Endothelial cell of umbilical vein (primary cell): ENCODE data around the gene TANGO2. TPM values are rescaled to one million over a fixed set of nuclear protein-coding genes. Genes with fewer than 3 reads are reported as not detected.

Experiments
- BruUV-seq: library from RNA; stranded (reverse); fragments of 400-500 nt; replicated peaks from 2 replicates; lab custom pipeline; 2021; lab: Mats Ljungman, UMichigan
- CTCF ChIA-PET: fragments of 300-600, 350-600 bp; sonication (Branson Sonifier 250); formaldehyde crosslinking; loops from one replicate; lab custom pipeline; 2021; ENCODE audit warnings: antibody characterized with exemption, inconsistent platforms; lab: Charles Lee
- POLR2A ChIA-PET: fragments of 300-600, 350-600 bp; sonication (Branson Sonifier 250); formaldehyde crosslinking; loops from one replicate; lab custom pipeline; 2021; ENCODE audit warnings: antibody characterized with exemption, inconsistent platforms; lab: Charles Lee
- DNase-seq: peaks from one replicate; pipeline ENCODE4 v3.0.0-alpha.2; 2011; ENCODE audit warnings: low read depth, low spot score
- FAIRE-seq: peaks from 2 replicates; lab custom pipeline; 2011; peaks lifted over from hg19 to GRCh38; lab: Jason Lieb, UNC
- H2AFZ ChIP-seq: 2 replicates; pipeline ENCODE4 v1.6.0; 2012; ENCODE audit warnings: low read depth, low read length, control low read depth, inconsistent platforms
- H3K27ac ChIP-seq: 2 replicates; pipeline ENCODE4 v1.5.1; 2011; ENCODE audit warnings: low read depth, mild to moderate bottlenecking, control low read depth, low read length, moderate library complexity; ENCODE audit not compliant: insufficient read depth
- H3K27me3 ChIP-seq, 2 experiments: 2 replicates each; pipeline versions ENCODE4 v1.6.0 to v1.6.1; 2011; ENCODE audit warnings: low read length in 2 of 2, mixed read lengths in 1 of 2; ENCODE audit not compliant: control insufficient read depth in 2 of 2, insufficient read depth in 2 of 2
- H3K36me3 ChIP-seq, 2 experiments: 2 replicates in 1 of 2; 3 replicates in 1 of 2; pipeline ENCODE4 v1.5.1; 2011; ENCODE audit warnings: low read length in 2 of 2, mild to moderate bottlenecking in 1 of 2, moderate library complexity in 1 of 2; ENCODE audit not compliant: control insufficient read depth in 2 of 2, insufficient read depth in 2 of 2; ENCODE audit errors: extremely low read depth in 1 of 2
- H3K4me1 ChIP-seq: 3 replicates; pipeline ENCODE4 v1.5.1; 2011; ENCODE audit warnings: mild to moderate bottlenecking, low read length; ENCODE audit not compliant: control insufficient read depth, insufficient read depth; ENCODE audit errors: extremely low read depth
- H3K4me2 ChIP-seq: 2 replicates; pipeline ENCODE4 v1.6.1; 2011; ENCODE audit warnings: low read length, control low read depth, mixed read lengths; ENCODE audit not compliant: insufficient read depth
- H3K4me3 ChIP-seq, 3 experiments: fragments of 200-600 bp in 1 of 3; sonication (generic), shearing (Covaris generic) in 1 of 3; replicated peaks in 1 of 3; 2 replicates each; pipeline ENCODE4 v1.5.1; 2011 to 2016; ENCODE audit warnings: control low read depth in 3 of 3, low read length in 3 of 3, mild to moderate bottlenecking in 2 of 3, inconsistent platforms in 1 of 3, low read depth in 1 of 3, moderate library complexity in 1 of 3; ENCODE audit not compliant: insufficient read depth in 1 of 3
- H3K79me2 ChIP-seq: 2 replicates; pipeline ENCODE4 v1.6.0; 2012; ENCODE audit warnings: low read length, inconsistent platforms; ENCODE audit not compliant: control insufficient read depth, insufficient read depth
- H3K9ac ChIP-seq: replicated peaks from 2 replicates; pipeline ENCODE3; 2011; ENCODE audit warnings: low read length, control low read depth; ENCODE audit not compliant: insufficient read depth; ENCODE audit errors: extremely low read depth
- H3K9me1 ChIP-seq: replicated peaks from 3 replicates; pipeline ENCODE4 v1.6.0; 2011; ENCODE audit warnings: mild to moderate bottlenecking, low read length; ENCODE audit not compliant: control insufficient read depth, insufficient read depth; ENCODE audit errors: extremely low read depth
- H3K9me3 ChIP-seq: replicated peaks from 2 replicates; pipeline ENCODE4 v1.5.1; 2012; ENCODE audit warnings: low read length, inconsistent platforms; ENCODE audit not compliant: control insufficient read depth, insufficient read depth
- H4K20me1 ChIP-seq: replicated peaks from 2 replicates; pipeline ENCODE3; 2011; ENCODE audit warnings: mild to moderate bottlenecking, low read length; ENCODE audit not compliant: control insufficient read depth, insufficient read depth; ENCODE audit errors: extremely low read depth
- CTCF ChIP-seq, 2 donors: IDR thresholded peaks; 1 replicate in 1 of 2; 2 replicates in 1 of 2; pipeline ENCODE4 v1.5.1; 2011; ENCODE audit warnings: low read length in 2 of 2, mild to moderate bottlenecking in 2 of 2, moderate library complexity in 2 of 2, control low read depth in 1 of 2, inconsistent platforms in 1 of 2, low read depth in 1 of 2; ENCODE audit not compliant: insufficient read depth in 1 of 2; ENCODE audit errors: extremely low read depth in 1 of 2
- EZH2 ChIP-seq: IDR thresholded peaks from 2 replicates; pipeline ENCODE4 v1.6.1; 2012; ENCODE audit warnings: borderline replicate concordance, low read depth, mild to moderate bottlenecking, moderate library complexity, low read length, inconsistent platforms; ENCODE audit not compliant: severe bottlenecking
- FOS ChIP-seq: IDR thresholded peaks from 2 replicates; pipeline ENCODE4 v1.6.1; 2011; ENCODE audit warnings: mild to moderate bottlenecking, low read length, moderate library complexity, borderline replicate concordance; ENCODE audit not compliant: insufficient read depth
- GATA2 ChIP-seq: IDR thresholded peaks from 2 replicates; pipeline ENCODE4 v1.7.0; 2011; ENCODE audit warnings: low read depth, mild to moderate bottlenecking, moderate library complexity, mixed read lengths, low read length; ENCODE audit not compliant: insufficient read length, insufficient read depth
- JUN ChIP-seq: IDR thresholded peaks from 2 replicates; pipeline ENCODE4 v1.6.1; 2011; ENCODE audit warnings: borderline replicate concordance, low read depth; ENCODE audit not compliant: insufficient read length, insufficient read depth
- MAX ChIP-seq: IDR thresholded peaks from 2 replicates; pipeline ENCODE4 v1.6.1; 2011; ENCODE audit not compliant: insufficient read depth, insufficient read length
- MYC ChIP-seq: IDR thresholded peaks from one replicate; pipeline ENCODE4 v1.6.1; 2011; ENCODE audit warnings: mild to moderate bottlenecking, low read depth, low read length
- POLR2A ChIP-seq: IDR thresholded peaks from 2 replicates; pipeline ENCODE4 v1.6.1; 2012; ENCODE audit warnings: low read depth, mild to moderate bottlenecking, control low read depth, low read length
- POLR2AphosphoS5 ChIP-seq: IDR thresholded peaks from 2 replicates; pipeline ENCODE4 v1.6.1; 2012; ENCODE audit warnings: low read depth, mild to moderate bottlenecking, control low read depth, low read length, moderate library complexity; ENCODE audit not compliant: insufficient read depth
- dilution Hi-C: fragments of 300-500 bp; cut with MboI; formaldehyde crosslinking; loops from one replicate; pipeline ENCODE4 v1.15.0; 2019; ENCODE audit warnings: low sequenced_read_pairs; ENCODE audit not compliant: extremely low pct_ligation_motif_present
- intact Hi-C: fragments of 100-400 bp; cut with micrococcal nuclease; formaldehyde crosslinking; loops from one replicate; pipeline ENCODE4 v1.10.0; 2022
- polyA plus RNA-seq, 4 experiments: library from polyadenylated mRNA; depleted of rRNA in 3 of 4; stranded (reverse) in 3 of 4; unstranded in 1 of 4; fragments of >200 nt; gene quantifications; 2 replicates each; pipeline versions ENCODE4 v1.2.1 to v1.2.3, GENCODE V29; 2011 to 2012; ENCODE audit warnings: missing spikeins in 1 of 4
- total RNA-seq: library from RNA; stranded (reverse); gene quantifications from 2 replicates; pipeline ENCODE4 v1.2.3, GENCODE V29; 2021

The TANGO2 gene
- total and polyA plus RNA-seq, 2 donors (not counting 3 experiments of a cell fraction or from before 2014, with no cell fraction given): 40.0 to 49.3 TPM

- intact Hi-C loops (no loop called here), dilution Hi-C loops (no loop called here)
- H3K36me3 ChIP-seq: no peaks in the 10 kb centered on the region
- H3K4me3 ChIP-seq: no peak overlapping the region
- ChIA-PET CTCF (interaction anchor here (2.5 kb wide), 1 partner anchor 21 kb away, joined by 9 read pairs; no protein-coding TSS in a partner anchor), POLR2A (no interaction called here)
- H3K4me1 ChIP-seq: no peaks in the 10 kb centered on the region
- BruUV-seq: no TSS peak
- H3K79me2 ChIP-seq: no peaks in the 10 kb centered on the region
- H3K27ac ChIP-seq: no peak overlapping the region
- H3K27me3 ChIP-seq: no peaks in the 10 kb centered on the region
- H3K4me2 ChIP-seq: no peak overlapping the region
- no peak overlapping the region for H2AFZ ChIP-seq
- no peaks in the 10 kb centered on the region for H3K9me1 ChIP-seq
- H4K20me1 ChIP-seq: no peaks in the 10 kb centered on the region
- no peaks in the 10 kb centered on the region for H3K9me3 ChIP-seq
- DNase-seq (no peak), FAIRE-seq (no peak)
- H3K9ac ChIP-seq: no peak overlapping the region
- no peak for TF ChIP-seq GATA2
- TF ChIP-seq FOS: no peak
- no peak for TF ChIP-seq MAX
- no peak for TF ChIP-seq MYC
- TF ChIP-seq EZH2: no peak
- no peak for TF ChIP-seq POLR2A
- no peak for TF ChIP-seq JUN
- TF ChIP-seq CTCF (IDR thresholded peaks at IDR 0.05; ENCODE audit: extremely low read depth in 1 of 2, insufficient read depth in 1 of 2, low read depth in 1 of 2, low read length in 2 of 2): no peak
- TF ChIP-seq POLR2AphosphoS5: no peak
Measured at GRCh38 chr22:19992481-19992911, 28.4 kb upstream of the TANGO2 start.
